ENCODE measurements around the gene SNRPD3.

The SNRPD3 gene

DNA sequence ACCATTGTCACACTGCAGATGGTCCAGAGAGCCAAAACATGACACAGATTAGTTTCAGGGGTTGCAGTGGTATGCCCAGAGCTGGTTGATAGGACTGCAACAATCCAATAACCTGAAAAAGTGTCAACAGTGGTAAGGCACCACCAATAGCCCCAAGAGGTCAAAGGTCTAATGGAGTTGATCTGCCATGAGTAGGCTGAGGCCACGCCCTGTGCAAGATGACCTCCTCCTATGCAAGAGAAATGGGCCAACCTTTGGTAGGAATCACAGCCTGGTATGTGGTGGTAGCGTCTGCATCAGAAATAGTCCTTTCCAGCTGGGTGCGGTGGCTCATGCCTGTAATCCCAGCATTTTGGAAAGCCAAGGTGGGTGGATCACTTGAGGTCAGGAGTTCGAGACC is 20.5 kb upstream of the SNRPD3 start:
- Histone ChIP-seq H3K4me1 (ENCODE audit: control insufficient read depth, insufficient read depth, low read length, unreplicated experiment) (no peaks in the 10 kb centered on the region), H3K36me3 (ENCODE audit: insufficient read depth, low read length) (no peaks in the 10 kb centered on the region), H3K27me3 (ENCODE audit: insufficient read depth, low read length) (no peaks in the 10 kb centered on the region), H3K4me3 (ENCODE audit: low read depth, low read length) (no peak overlapping the region), H3K27ac (ENCODE audit: low read depth, low read length) (no peak overlapping the region), H2AFZ (ENCODE audit: low read length, unreplicated experiment) (no peak overlapping the region), H3K79me2 (ENCODE audit: control insufficient read depth, insufficient read depth, low read length, unreplicated experiment) (no peaks in the 10 kb centered on the region)

DNA sequence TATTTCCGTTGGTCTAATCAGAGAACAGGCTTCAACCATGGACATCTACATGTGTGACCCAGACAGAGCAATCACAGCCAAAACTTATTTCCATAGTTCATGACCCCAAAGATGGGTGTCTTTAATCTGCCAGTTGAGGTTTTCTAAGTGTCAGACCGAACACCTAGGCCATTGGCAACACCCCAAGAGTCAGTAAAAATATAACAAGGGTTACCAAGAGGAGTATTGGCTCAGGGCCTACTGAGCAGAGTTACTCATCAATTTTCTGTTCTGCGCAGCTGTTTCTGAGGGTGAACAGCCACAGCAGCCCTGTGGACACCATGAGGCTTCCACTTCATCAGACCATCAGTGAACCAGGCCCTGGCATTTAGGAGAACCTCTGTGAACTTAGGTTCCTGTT is 19.7 kb upstream of the SNRPD3 start:
- no peaks in the 10 kb centered on the region for H3K27me3 ChIP-seq (ENCODE audit: insufficient read depth, low read length)
- H3K27ac ChIP-seq (ENCODE audit: low read depth, low read length) = no peak overlapping the region
- no peaks in the 10 kb centered on the region for H3K4me1 ChIP-seq (ENCODE audit: control insufficient read depth, insufficient read depth, low read length, unreplicated experiment)
- H3K79me2 ChIP-seq (ENCODE audit: control insufficient read depth, insufficient read depth, low read length, unreplicated experiment) = no peaks in the 10 kb centered on the region
- no peaks in the 10 kb centered on the region for H3K36me3 ChIP-seq (ENCODE audit: insufficient read depth, low read length)
- no peak overlapping the region for H3K4me3 ChIP-seq (ENCODE audit: low read depth, low read length)
- H2AFZ ChIP-seq (ENCODE audit: low read length, unreplicated experiment) = no peak overlapping the region

DNA sequence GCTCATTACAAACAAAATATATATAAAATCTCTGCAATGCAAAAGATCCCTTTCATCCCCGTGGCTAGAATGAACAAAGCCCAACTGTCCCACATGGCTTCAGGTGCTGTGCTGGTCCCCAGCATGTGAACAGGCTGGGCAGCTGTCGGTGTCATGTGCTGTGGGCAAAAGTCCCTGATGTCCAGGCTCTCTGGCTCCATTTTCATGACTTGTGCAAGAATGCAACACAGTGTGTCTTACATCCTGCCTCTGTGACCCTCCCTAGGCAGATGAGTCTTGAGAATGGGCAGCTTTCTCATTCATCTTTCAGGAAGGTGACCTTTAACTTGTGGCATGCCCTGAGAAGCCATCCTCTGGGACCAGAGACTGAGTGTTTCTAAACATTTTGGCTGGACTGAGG is 15.3 kb upstream of the SNRPD3 start:
- H3K79me2 ChIP-seq (ENCODE audit: control insufficient read depth, insufficient read depth, low read length, unreplicated experiment) = no peaks in the 10 kb centered on the region
- peaks cover 10% of the 10 kb centered on the region for H3K4me1 ChIP-seq (ENCODE audit: control insufficient read depth, insufficient read depth, low read length, unreplicated experiment)
- H3K4me3 ChIP-seq (ENCODE audit: low read depth, low read length) = no peak overlapping the region
- no peaks in the 10 kb centered on the region for H3K27me3 ChIP-seq (ENCODE audit: insufficient read depth, low read length)
- H3K27ac ChIP-seq (ENCODE audit: low read depth, low read length) = no peak overlapping the region
- H2AFZ ChIP-seq (ENCODE audit: low read length, unreplicated experiment) = no peak overlapping the region
- H3K36me3 ChIP-seq (ENCODE audit: insufficient read depth, low read length) = no peaks in the 10 kb centered on the region

DNA sequence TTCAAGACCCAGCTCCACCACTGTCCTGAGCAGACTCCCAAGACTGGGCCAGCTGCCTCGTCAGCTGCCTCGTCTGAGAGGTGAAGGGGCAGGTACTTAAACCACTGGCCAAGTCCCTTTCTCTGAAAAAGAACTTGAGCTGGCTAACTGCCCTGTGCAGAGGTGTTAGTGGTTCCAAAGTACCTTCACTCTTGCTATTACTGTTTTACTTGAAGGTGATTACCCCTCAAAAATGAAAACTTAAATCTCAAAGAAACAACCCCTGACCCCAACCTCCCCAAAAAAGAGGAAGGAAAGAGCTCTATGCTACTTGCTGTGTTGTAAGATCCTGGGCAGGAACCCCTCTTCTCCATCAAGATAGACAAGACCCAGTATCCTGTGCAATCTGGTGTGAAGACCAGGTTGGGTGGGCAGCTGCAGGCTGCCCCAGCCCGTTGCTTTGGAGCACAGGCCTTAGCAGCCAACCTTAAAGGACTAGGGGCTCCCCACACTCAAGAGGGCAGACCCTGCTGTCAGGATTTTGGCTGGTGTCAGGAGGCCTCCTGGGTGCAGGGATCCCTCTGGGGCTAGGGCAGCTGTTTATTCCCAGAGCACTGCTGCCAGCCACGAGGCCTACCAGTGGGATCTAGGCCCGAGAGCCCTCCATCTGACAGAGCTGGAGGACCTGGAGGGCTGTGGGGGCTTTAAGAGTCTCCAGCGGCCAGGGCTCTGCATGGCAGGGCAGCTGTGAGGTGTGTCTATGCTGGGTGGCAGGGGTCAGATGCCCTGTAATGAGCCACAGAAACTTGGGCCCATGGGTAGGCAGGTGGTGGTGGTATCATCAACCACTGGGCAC is 13.9 kb upstream of the SNRPD3 start:
- H3K27me3 ChIP-seq (ENCODE audit: insufficient read depth, low read length) = no peaks in the 10 kb centered on the region
- H2AFZ ChIP-seq (ENCODE audit: low read length, unreplicated experiment) = no peak overlapping the region
- no peaks in the 10 kb centered on the region for H3K36me3 ChIP-seq (ENCODE audit: insufficient read depth, low read length)
- H3K4me3 ChIP-seq (ENCODE audit: low read depth, low read length) = no peak overlapping the region
- H3K79me2 ChIP-seq (ENCODE audit: control insufficient read depth, insufficient read depth, low read length, unreplicated experiment) = no peaks in the 10 kb centered on the region
- H3K27ac ChIP-seq (ENCODE audit: low read depth, low read length) = no peak overlapping the region
- peaks cover 11% of the 10 kb centered on the region for H3K4me1 ChIP-seq (ENCODE audit: control insufficient read depth, insufficient read depth, low read length, unreplicated experiment)

DNA sequence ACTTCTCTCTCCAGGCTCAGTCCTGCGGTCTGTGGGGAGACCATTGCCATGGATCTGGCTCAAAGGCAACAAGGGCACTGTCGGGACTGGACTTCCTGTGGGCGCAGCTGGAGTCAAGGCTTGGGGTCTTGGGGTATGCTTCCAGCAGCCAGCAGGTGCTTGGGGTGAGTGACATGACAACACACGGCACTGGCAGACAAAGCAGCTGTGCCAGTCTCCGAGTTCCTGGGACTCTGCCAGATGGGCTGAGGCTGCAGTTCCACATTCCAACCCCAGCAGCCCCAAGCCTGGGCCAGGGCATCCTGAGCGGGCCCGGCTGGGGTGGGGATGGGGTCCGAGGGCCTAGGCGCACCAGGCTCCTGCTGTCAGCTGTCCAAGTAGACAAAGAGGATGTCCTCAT is 13.2 kb upstream of the SNRPD3 start:
- peaks cover 11% of the 10 kb centered on the region for H3K4me1 ChIP-seq (ENCODE audit: control insufficient read depth, insufficient read depth, low read length, unreplicated experiment)
- H3K27me3 ChIP-seq (ENCODE audit: insufficient read depth, low read length) = no peaks in the 10 kb centered on the region
- no peak overlapping the region for H3K4me3 ChIP-seq (ENCODE audit: low read depth, low read length)
- H3K27ac ChIP-seq (ENCODE audit: low read depth, low read length) = no peak overlapping the region
- no peaks in the 10 kb centered on the region for H3K79me2 ChIP-seq (ENCODE audit: control insufficient read depth, insufficient read depth, low read length, unreplicated experiment)
- H3K36me3 ChIP-seq (ENCODE audit: insufficient read depth, low read length) = no peaks in the 10 kb centered on the region
- H2AFZ ChIP-seq (ENCODE audit: low read length, unreplicated experiment) = no peak overlapping the region

DNA sequence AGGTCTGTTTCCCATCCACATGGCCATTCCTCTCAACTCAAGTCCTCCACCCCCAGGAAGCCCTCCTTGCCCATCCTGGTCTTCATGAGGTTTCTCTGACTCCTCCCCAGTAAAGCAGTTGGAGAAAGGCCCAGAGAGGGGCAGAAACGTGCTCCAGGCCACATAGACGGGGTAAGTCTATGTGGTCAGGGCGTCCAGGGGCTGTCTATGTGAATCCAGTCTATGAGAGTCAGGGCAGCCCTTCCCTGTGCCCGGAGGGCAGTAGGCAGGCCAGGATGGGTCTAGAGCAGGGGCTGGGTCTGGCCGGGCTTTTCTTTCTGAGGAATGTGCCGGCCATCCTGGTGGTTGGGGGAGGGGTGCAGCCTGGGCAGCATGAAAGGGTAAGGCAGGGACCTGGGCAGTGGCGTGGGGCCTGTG is 12.6 kb upstream of the SNRPD3 start:
- H3K79me2 ChIP-seq (ENCODE audit: control insufficient read depth, insufficient read depth, low read length, unreplicated experiment) = no peaks in the 10 kb centered on the region
- H3K27ac ChIP-seq (ENCODE audit: low read depth, low read length) = no peak overlapping the region
- no peak overlapping the region for H2AFZ ChIP-seq (ENCODE audit: low read length, unreplicated experiment)
- H3K27me3 ChIP-seq (ENCODE audit: insufficient read depth, low read length) = no peaks in the 10 kb centered on the region
- peaks cover 11% of the 10 kb centered on the region for H3K4me1 ChIP-seq (ENCODE audit: control insufficient read depth, insufficient read depth, low read length, unreplicated experiment)
- no peaks in the 10 kb centered on the region for H3K36me3 ChIP-seq (ENCODE audit: insufficient read depth, low read length)
- H3K4me3 ChIP-seq (ENCODE audit: low read depth, low read length) = no peak overlapping the region

DNA sequence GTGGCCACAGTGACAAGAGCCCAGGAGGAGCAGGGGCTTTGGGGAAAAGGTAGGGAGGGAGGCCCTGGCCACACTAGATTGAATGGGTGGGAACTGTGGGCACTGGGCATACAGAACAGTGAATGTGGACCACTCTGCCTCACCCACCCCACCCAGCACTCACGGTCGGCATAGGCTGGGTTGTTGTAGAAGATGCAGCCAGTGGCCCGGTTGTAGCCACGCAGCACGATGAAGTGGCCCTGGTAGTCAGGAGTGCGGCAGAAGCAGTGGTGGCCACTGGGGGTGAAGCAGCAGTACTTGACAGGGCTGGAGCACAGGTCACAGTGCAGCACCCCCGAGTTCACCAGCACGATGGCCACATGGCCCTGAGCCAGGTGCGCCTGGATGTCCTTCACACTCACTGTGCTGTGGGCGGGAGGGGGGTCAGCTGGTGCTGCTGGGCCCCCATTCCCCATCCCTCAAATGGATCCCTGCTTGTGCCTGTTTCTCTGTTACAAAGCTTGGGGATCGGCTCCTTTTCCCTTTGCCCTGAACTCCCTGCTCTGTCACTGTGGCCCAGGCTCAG is 12.0 kb upstream of the SNRPD3 start:
- Histone ChIP-seq H3K4me3 (ENCODE audit: low read depth, low read length) (no peak overlapping the region), H3K27ac (ENCODE audit: low read depth, low read length) (no peak overlapping the region), H3K4me1 (ENCODE audit: control insufficient read depth, insufficient read depth, low read length, unreplicated experiment) (peaks cover 11% of the 10 kb centered on the region), H3K79me2 (ENCODE audit: control insufficient read depth, insufficient read depth, low read length, unreplicated experiment) (no peaks in the 10 kb centered on the region), H3K27me3 (ENCODE audit: insufficient read depth, low read length) (no peaks in the 10 kb centered on the region), H3K36me3 (ENCODE audit: insufficient read depth, low read length) (no peaks in the 10 kb centered on the region), H2AFZ (ENCODE audit: low read length, unreplicated experiment) (no peak overlapping the region)

DNA sequence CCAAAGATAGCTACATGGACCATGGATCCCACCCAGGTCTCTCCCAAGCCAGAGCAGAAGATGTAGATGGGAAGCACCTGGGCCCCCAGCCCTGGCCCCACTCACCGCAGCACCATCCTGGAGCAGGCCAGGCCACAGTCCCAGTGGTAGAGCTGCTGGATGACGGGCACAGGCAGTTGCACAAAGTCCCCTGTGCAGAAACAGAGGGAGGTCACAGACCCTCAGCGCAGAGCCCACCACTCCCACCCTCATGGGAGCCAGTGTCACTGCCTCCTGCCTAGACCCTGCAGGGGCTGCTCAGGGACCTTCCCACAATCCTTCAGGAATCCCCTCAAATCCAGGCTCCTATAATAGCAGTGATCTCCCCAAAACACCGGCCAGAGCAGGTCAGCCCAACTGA is 7.0 kb upstream of the SNRPD3 start:
- H3K4me1 ChIP-seq (ENCODE audit: control insufficient read depth, insufficient read depth, low read length, unreplicated experiment) = peaks cover 30% of the 10 kb centered on the region
- no peak overlapping the region for H3K4me3 ChIP-seq (ENCODE audit: low read depth, low read length)
- no peaks in the 10 kb centered on the region for H3K27me3 ChIP-seq (ENCODE audit: insufficient read depth, low read length)
- no peak overlapping the region for H3K27ac ChIP-seq (ENCODE audit: low read depth, low read length)
- H3K36me3 ChIP-seq (ENCODE audit: insufficient read depth, low read length) = no peaks in the 10 kb centered on the region
- H2AFZ ChIP-seq (ENCODE audit: low read length, unreplicated experiment) = no peak overlapping the region
- H3K79me2 ChIP-seq (ENCODE audit: control insufficient read depth, insufficient read depth, low read length, unreplicated experiment) = peaks cover 44% of the 10 kb centered on the region

DNA sequence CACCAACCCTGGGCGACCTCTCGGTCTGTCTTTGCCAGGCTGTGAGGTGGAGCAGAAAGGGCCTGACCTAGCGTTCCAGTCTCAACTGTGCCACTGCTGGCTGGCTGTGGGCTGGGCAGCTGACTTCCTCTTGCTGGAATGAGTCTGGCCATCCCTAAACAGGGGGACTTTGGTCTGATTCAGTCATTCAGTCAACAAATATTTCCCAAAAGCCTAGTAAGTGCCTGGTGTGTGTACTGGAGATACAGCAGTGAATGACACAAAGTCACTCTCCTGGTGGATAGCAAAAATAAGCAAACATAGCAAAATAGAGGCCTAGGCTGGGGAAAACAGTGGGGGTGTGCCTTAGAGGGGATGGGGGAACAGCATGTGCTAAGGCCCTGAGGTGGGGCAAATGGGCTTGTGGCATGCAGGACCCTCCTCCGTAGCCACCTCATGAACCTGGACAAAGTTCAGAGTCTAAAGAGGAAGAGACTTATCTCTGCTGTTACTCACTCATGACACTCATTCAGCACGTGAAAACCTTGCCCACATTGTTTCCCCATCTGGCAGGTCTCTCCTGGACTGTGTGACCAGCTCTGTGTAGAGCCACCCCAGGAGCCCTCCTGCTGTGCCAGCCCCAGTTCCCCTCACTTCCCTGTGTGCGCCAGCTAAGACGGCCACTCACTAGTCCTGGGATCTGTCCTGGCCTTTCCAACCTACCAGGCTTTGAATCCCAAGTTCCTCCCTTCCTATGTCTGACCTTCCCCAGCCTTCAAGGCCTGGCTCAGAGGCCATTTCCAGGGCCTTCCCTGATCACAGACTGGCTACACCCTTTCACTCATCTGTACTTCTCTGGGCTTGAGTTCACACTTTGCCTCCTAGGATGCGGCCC is 5.5 kb upstream of the SNRPD3 start:
- H3K27ac ChIP-seq (ENCODE audit: low read depth, low read length) = no peak overlapping the region; the same call in 1 of the 2 replicates
- no peak overlapping the region for H2AFZ ChIP-seq (ENCODE audit: low read length, unreplicated experiment)
- no peak overlapping the region for H3K4me3 ChIP-seq (ENCODE audit: low read depth, low read length)
- H3K79me2 ChIP-seq (ENCODE audit: control insufficient read depth, insufficient read depth, low read length, unreplicated experiment) = peaks cover 54% of the 10 kb centered on the region
- H3K27me3 ChIP-seq (ENCODE audit: insufficient read depth, low read length) = no peaks in the 10 kb centered on the region
- H3K36me3 ChIP-seq (ENCODE audit: insufficient read depth, low read length) = no peaks in the 10 kb centered on the region
- peaks cover 24% of the 10 kb centered on the region for H3K4me1 ChIP-seq (ENCODE audit: control insufficient read depth, insufficient read depth, low read length, unreplicated experiment)

DNA sequence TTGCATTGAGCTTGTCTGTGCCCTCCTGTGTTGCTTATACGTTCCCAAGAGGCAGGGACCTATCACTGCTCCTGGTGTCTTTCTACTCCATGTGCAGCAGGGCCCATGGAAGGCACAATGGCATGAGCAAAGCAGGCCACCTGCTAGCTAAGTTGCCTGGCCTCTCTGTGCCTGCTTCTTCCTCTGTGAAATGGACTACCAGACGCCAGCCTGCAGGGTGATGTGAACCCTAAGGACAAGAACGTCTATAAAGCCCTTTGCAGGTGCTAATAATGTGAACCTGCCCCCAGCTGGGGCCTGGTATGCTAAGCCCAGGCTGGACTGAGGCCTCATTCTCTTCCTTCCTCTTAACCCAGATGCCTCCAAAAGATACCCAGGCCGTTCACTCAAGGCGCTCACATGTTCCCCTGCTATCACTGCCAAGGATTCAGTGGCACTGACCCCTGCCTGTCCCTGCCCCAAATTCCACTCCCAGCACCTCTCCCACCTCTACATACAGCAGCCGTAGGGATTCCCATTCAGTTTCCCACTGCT is 4.8 kb upstream of the SNRPD3 start:
- Histone ChIP-seq H3K27me3 (ENCODE audit: insufficient read depth, low read length) (no peaks in the 10 kb centered on the region), H3K4me3 (ENCODE audit: low read depth, low read length) (no peak overlapping the region), H3K27ac (ENCODE audit: low read depth, low read length) (no peak overlapping the region), H3K4me1 (ENCODE audit: control insufficient read depth, insufficient read depth, low read length, unreplicated experiment) (peaks cover 21% of the 10 kb centered on the region), H3K79me2 (ENCODE audit: control insufficient read depth, insufficient read depth, low read length, unreplicated experiment) (peaks cover 56% of the 10 kb centered on the region), H3K36me3 (ENCODE audit: insufficient read depth, low read length) (no peaks in the 10 kb centered on the region), H2AFZ (ENCODE audit: low read length, unreplicated experiment) (no peak overlapping the region)
